Gastrocnemius medialis (tissue), 4 donors: ENCODE measurements around the gene ANAPC7.
"Not testable (repeated sequence)": the region's sequence is repeated elsewhere in the genome, so short reads cannot be mapped to it uniquely, and the experiment has no call there.

Source experiments
- CTCF ChIP-seq, 5 experiments: fragments of 450-650 bp in 3 of 5; fragments of 200-600 bp in 2 of 5; sonication (generic) in 2 of 5; IDR thresholded peaks in 4 of 5; conservative IDR thresholded peaks in 1 of 5; 1 replicate in 4 of 5; 2 replicates in 1 of 5; pipeline ENCODE4 v1.5.1; 2016 to 2019; ENCODE audit warnings: antibody characterized with exemption in 5 of 5, mild to moderate bottlenecking in 3 of 5, moderate library complexity in 3 of 5
- POLR2A ChIP-seq, 2 donors: fragments of 450-650 bp; IDR thresholded peaks; one replicate each; pipeline ENCODE4 v1.6.1; 2017; ENCODE audit warnings: antibody characterized with exemption in 2 of 2, mild to moderate bottlenecking in 2 of 2, moderate library complexity in 2 of 2

DNA sequence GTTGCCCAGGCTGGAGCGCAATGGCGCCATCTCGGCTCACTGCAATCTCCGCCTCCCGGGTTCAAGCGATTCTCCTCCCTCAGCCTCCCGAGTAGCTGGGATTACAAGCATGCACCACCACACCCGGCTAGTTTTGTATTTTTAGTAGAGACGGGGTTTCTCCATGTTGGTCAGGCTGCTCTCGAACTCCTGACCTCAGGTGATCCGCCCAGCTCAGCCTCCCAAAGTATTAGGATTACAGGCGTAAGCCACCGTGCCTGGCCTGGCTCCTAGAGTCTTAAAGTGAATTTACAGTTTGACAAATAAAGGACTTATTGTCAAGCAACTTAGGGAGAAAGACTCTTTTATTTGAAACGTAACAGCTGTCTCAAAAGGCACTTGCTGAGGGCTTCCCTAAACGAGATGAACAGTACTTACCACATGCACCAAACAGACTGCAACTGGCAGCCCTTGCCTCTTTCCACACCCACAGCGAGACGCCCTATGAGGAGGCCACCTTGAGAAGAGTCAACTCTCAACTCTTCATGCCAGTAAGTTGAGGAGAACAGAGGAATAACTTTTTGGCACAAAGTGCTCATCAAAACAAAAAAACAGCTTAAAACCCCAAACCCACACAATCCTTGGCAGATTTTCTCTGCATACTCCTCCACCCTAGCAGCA is 25.2 kb downstream of the ANAPC7 start:
- not testable (repeated sequence) for TF ChIP-seq CTCF (IDR thresholded peaks at IDR 0.05 in 4 of 5, conservative IDR thresholded peaks at IDR 0.05 in 1 of 5); POLR2A (IDR thresholded peaks at IDR 0.05)
